ENCODE data around the gene SLITRK5.

The SLITRK5 gene

GRCh38 chr13:87684850-87685742 is 13.9 kb downstream of the SLITRK5 start:
- Histone ChIP-seq H3K36me3 (no peaks in the 10 kb centered on the region), H3K27ac (no peak overlapping the region), H3K4me3 (no peak overlapping the region), H3K27me3 (no peaks in the 10 kb centered on the region), H3K4me1 (no peaks in the 10 kb centered on the region), H3K9me3 (no peaks in the 10 kb centered on the region)
- TF ChIP-seq CTCF (IDR thresholded peaks at IDR 0.05), result no peak
- no peak for DNase-seq
- intact Hi-C loops (cut with DNase I; ENCODE audit: low total_unique reads), result no loop called here

GRCh38 chr13:87696458-87696857 is 25.3 kb downstream of the SLITRK5 start:
- no peak for TF ChIP-seq CTCF (IDR thresholded peaks at IDR 0.05)
- no peaks in the 10 kb centered on the region for H3K36me3 ChIP-seq
- intact Hi-C loops (cut with DNase I; ENCODE audit: low total_unique reads), result no loop called here
- H3K27me3 ChIP-seq, result no peaks in the 10 kb centered on the region
- no peak overlapping the region for H3K4me3 ChIP-seq
- H3K9me3 ChIP-seq, result no peaks in the 10 kb centered on the region
- no peak for DNase-seq
- no peak overlapping the region for H3K27ac ChIP-seq
- no peaks in the 10 kb centered on the region for H3K4me1 ChIP-seq

- Histone ChIP-seq H3K4me3 (no peak overlapping the region), H3K4me1 (no peaks in the 10 kb centered on the region), H3K27ac (no peak overlapping the region), H3K36me3 (no peaks in the 10 kb centered on the region), H3K27me3 (no peaks in the 10 kb centered on the region), H3K9me3 (no peaks in the 10 kb centered on the region)
- no peak for DNase-seq
- TF ChIP-seq CTCF (IDR thresholded peaks at IDR 0.05), result no peak
- intact Hi-C loops (cut with DNase I; ENCODE audit: low total_unique reads), result no loop called here
These were observed 27.1 kb downstream of the SLITRK5 start for GRCh38 chr13:87698268-87698667.

GRCh38 chr13:87709947-87710346 is 38.8 kb downstream of the SLITRK5 start:
- H3K9me3 ChIP-seq, result no peaks in the 10 kb centered on the region
- no peaks in the 10 kb centered on the region for H3K4me1 ChIP-seq
- no peak for TF ChIP-seq CTCF (IDR thresholded peaks at IDR 0.05)
- intact Hi-C loops (cut with DNase I; ENCODE audit: low total_unique reads), result loop anchor here (5.0 kb wide), 1 partner anchor 193 kb away; no protein-coding TSS in a partner anchor
- H3K27ac ChIP-seq, result no peak overlapping the region
- no peak for DNase-seq
- no peaks in the 10 kb centered on the region for H3K36me3 ChIP-seq
- H3K4me3 ChIP-seq, result no peak overlapping the region
- no peaks in the 10 kb centered on the region for H3K27me3 ChIP-seq

- H3K9me3 ChIP-seq, result no peaks in the 10 kb centered on the region
- no peak for DNase-seq
- no peak overlapping the region for H3K4me3 ChIP-seq
- H3K27me3 ChIP-seq, result no peaks in the 10 kb centered on the region
- no peak for TF ChIP-seq CTCF (IDR thresholded peaks at IDR 0.05)
- no peak overlapping the region for H3K27ac ChIP-seq
- no peaks in the 10 kb centered on the region for H3K4me1 ChIP-seq
- intact Hi-C loops (cut with DNase I; ENCODE audit: low total_unique reads), result no loop called here
- no peaks in the 10 kb centered on the region for H3K36me3 ChIP-seq
These were observed 40.8 kb downstream of the SLITRK5 start for GRCh38 chr13:87712012-87712411.
